Measurements from ENCODE around the gene PLXNA4.

GRCh38 chr7:132213583-132213982 lies 362.7 kb downstream of the PLXNA4 start:
- TF ChIP-seq POLR2AphosphoS5 (IDR thresholded peaks at IDR 0.05; ENCODE audit: low read depth, low read length), result no peak
- TF ChIP-seq POLR2A (IDR thresholded peaks at IDR 0.05; ENCODE audit: low read depth, low read length), result no peak

Measured in GM12892 (cell line).